ENCODE measurements around the gene AIG1.

The AIG1 gene

GRCh38 chr6:143097224-143097795, 36.6 kb downstream of the AIG1 start:
- DNase-seq (ENCODE audit: low read depth): no peak

DNA sequence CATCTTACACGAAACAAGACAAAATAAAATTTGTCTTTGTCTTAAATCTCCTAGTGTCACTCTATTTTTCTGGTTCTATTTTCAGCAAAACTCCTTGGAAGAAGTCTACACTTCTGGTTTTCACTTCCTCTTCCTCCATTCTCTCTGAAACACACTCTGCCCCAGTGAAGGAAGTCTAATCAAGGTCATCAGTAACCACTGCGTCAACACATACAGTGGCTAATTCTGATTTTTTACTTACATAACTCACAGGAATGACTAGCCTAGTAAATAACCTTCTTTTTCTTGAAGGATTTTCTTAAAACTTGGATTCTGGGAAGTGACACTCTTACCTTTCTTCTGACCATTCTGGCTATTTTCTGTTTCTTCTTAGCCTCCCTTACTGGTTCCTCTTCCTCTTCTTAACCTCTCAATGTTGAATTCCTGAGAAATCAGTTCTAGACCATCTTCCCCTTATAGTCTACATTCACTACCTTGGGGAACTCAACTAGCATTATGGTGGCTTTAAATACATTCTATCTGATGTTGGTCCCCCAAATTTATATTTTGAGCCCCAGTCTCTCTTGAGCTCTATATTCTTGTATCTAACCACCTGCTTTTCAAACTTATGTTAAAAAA, 37.5 kb downstream of the AIG1 start:
- DNase-seq (ENCODE audit: low read depth): no peak

GRCh38 chr6:143099647-143100046, 39.0 kb downstream of the AIG1 start:
- DNase-seq (ENCODE audit: low read depth): no peak

GRCh38 chr6:143100429-143100828, 39.7 kb downstream of the AIG1 start:
- DNase-seq (ENCODE audit: low read depth): no peak

DNA sequence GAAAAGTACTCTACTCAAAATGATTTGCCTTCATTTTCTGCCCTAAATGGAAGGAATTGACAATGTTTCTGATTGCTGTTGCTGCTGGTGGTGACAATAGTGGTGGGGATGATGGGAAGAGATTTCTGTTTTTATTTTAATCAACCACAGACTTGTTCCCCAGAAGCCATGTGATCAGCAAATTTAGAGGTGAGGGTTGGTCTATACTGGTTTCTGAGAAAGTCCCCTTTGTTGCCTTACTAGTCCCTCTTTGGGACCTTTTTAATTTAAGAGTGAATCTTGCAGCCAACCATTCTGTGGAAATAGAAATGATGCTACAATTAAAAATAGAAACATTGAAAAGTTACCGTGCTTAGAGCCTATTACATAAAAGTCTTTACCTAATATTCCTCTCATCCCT, 43.2 kb downstream of the AIG1 start:
- DNase-seq (ENCODE audit: low read depth): no peak

DNA sequence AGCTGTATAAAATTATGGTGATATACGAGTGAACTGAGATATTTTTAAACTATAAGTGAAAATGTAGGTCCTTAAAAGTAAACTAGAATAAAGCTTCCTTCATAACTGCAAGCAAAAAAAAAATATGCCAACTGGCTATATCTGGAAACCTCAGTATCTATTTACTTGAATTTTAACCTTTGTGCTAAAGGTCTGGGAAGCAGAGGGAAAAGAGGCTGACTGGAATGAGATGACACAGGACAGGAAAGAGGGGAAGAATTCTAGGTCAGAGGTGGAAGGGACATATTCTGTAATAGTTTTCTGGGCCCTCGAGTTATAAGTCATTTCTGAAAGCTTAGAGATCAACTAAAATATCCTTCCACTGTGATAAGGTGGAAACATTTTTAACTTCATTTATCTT, 46.8 kb downstream of the AIG1 start:
- DNase-seq (ENCODE audit: low read depth): no peak

DNA sequence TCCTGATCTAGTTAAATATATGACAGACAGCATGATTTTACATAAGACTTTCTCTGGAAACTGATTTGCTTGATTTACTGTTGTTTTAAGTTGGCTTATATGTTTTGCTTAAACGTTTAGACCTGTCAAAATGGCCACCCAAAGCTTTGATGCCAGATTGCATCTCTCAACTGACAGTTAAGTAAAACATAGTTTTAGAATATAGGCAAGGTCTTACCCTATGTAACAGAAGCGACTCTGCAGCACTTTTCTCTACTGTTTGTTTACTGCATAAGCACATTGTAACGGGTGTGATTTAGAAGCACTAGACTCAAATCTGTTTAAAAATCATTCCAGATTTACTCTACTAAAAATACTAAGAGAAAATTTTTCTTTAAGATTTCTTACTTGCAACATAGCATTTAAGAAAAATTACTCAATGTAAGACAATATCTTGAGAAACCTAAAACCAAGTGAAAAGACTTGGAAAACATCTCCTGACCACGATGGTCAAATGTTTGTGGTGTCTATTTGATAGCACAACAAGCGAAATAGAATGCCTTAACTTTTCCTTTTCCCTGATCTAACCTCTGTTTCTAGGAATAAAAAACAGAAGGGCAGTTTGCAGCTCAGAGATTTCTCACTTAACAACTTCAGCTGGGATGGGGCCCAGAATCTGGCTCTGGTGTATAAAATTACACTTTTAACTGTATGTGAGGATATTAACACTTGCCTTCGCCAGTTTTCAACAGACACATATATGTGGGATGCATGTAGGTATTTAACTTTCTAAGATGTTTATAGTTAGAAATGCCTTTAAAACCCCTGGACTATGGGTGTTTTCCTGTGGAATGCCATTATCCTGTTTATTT, 47.4 kb downstream of the AIG1 start:
- DNase-seq (ENCODE audit: low read depth): no peak

- no peak for DNase-seq (ENCODE audit: low read depth)
Observed at GRCh38 chr6:143109196-143109595, 48.5 kb downstream of the AIG1 start.

DNA sequence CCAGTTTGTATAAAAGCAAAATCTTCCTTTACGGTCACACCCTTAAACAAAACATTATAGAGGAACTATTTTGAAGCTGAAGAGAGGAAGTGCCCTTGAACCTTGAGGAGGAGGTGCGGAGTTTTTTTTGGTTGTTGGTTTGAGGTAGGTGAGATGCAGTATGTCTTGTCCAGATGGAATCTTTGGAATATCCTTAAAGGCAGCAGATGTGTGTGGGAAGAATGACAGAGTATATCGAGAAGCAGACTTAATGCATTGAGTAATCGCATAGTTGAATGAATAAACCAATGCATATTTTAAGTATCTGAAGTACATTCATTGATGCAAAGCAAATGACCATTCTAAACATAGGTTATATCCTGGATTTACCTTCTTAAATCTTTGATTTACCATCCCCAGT, 49.9 kb downstream of the AIG1 start:
- DNase-seq (ENCODE audit: low read depth): no peak

DNA sequence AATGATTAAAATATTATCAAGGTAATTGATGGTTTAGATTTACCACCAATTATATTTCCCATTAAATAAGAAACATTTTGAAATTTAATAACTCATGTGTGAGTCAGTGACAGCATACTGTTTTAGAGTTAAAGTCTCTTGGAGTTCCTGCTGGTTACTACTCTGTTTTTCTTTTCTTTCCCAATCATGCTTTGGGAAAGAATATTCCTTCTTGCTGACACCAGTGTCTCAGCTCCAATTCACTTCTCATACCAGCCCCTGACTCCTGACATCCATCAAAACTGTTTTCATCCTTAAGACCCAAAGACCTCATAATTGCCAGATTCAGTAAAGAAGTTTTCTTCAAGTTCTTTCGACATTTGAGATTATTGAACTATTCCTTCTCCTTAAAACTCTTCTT, 50.3 kb downstream of the AIG1 start:
- no peak for DNase-seq (ENCODE audit: low read depth)

DNA sequence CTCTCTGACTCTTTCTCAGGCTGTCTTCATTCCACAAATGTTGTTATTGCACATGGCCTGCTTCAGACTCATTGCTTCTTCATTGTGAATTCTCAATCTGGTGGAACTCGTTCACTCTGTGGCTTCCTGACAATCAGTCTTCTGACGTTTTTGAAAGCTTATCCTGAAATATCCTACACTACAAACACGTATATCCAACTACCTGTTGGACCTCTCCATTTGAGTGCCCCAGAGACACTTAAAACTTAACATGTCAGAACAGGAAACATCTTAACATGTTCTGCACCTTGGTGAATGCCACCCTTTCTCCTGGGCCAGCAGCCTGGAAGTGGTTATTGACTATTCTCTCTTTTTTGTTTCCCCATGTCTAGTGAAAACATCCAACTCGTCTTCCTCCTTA, 50.8 kb downstream of the AIG1 start:
- DNase-seq (ENCODE audit: low read depth): no peak

DNA sequence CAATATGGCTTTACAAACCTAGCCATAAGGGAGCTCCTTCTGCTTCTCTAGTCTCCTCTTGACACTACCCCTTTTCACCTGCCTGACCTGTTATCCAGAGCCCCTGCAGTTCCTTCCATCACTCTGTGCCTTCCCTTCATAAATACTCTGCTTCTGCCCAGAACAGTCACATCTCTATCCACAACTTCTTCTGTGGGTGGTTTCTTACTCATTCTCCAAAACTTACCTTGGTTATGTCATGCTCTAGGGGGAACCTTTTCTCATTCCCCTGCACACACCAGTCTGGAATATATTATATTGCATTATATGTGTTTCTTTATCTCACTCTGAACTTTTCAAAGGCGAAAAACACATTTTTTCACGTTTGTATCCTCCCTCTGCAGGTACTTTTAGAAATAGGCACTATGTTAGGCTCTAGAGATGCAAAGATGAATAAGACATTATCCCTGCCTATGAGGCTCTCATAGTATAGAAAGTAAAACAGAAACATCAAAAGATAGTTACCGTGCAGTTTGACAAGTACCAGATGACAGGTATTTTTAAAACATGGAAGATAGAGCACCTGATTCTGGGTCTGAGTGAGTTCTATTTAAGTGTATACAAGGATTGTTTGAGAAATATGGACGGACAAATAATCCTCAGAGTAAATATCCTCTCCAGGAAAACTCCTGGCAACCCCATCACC, 51.5 kb downstream of the AIG1 start:
- DNase-seq (ENCODE audit: low read depth): no peak

GRCh38 chr6:143112837-143113236, 52.1 kb downstream of the AIG1 start:
- DNase-seq (ENCODE audit: low read depth): no peak

DNA sequence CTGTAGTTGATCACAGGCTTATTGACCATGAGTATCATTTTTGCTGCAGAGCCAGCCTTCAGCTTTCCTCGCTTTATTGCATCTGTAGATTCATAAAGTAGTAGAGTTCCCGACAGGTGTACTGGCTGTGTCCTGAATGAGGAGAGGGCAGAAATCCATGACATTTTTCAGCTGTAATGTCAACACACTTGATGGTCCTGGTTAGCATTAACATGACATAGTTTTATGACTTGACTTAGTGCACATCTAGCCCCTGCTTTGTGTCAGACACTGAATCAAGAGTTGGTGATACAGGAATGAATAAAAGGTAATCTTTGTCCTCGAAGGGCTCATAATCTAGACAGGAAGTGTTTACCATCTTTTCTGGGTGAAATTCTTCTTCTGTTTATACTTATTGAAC, 55.0 kb downstream of the AIG1 start:
- no peak for DNase-seq (ENCODE audit: low read depth)

DNA sequence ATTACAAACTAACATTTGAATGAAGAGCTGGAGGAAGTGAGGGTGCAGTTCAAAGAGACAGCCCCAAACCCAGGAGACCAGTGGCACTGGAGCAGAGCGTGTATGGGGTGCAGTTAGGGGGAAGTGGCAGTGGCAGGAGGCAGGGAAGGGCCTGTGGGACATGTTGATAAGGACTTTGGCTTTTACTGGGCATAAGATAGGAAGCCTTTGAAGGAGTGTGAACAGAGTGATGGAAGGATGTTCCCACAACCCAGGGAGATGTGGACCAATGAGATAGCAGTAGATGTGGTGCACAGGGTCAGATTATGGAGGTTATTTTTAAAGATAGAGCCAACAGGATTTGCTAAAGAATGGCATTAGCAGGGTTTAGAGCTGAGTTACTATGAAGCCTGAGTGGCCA, 56.4 kb downstream of the AIG1 start:
- no peak for DNase-seq (ENCODE audit: low read depth)

GRCh38 chr6:143119260-143119659, 58.6 kb downstream of the AIG1 start:
- DNase-seq (ENCODE audit: low read depth): no peak

- DNase-seq (ENCODE audit: low read depth): no peak
Observed at GRCh38 chr6:143123081-143123480, 62.4 kb downstream of the AIG1 start.

DNA sequence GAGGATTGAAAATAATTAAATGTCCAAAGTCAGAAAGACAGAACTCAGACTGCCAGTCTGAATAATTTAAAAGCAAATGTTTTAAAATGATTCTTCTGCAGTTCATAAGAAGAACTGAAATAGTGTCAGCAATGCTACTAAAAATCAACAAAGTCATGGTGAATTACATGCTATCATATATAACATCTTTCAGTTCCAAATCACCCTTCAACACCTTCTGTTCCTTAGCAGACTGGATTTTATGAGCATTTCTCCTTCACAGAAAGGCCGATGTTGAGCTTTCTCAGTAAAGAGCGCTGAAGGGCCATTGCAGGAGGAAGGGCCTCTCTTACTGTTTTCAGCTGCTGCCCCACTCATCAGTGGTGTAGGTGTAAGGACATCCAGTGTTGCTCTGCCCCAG, 63.3 kb downstream of the AIG1 start:
- no peak for DNase-seq (ENCODE audit: low read depth)

- no peak for DNase-seq (ENCODE audit: low read depth)
Observed at GRCh38 chr6:143125455-143125854, 64.8 kb downstream of the AIG1 start.

DNA sequence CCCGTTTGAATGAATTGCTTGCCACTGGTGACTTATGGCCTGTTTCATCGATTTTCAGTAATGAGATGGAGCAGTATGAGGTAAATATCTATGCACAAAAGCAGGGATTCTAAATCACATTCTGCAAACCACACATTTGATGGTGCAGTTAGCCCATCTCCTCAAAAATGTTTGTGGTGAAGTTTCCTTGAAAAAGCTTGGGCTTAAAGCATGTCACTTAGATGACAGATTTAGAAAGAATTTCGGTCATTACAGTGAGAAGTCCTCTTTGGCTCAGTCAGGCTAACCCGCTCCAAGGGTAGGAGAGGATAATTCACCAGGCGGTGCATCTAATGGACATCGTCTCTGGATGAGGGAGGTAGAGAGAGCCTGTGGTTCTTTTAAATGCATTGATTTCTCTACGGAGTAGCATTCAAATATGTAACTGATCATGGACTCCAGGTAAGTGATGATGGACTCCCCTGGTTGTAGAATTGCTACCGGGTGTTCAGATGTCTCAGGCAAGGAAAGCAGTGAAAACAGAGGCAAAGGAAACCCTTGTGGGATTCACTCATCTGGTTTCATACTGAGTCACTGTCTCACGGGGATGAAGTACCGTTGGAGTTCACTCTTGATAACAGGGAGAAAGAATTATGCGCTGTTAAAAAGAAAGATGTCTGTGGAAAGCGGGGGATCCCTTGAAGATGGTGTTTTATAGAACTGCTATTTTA, 65.3 kb downstream of the AIG1 start:
- no peak for DNase-seq (ENCODE audit: low read depth)

GRCh38 chr6:143126574-143126941, 65.9 kb downstream of the AIG1 start:
- no peak for DNase-seq (ENCODE audit: low read depth)

- no peak for DNase-seq (ENCODE audit: low read depth)
Observed at GRCh38 chr6:143127941-143128680, 67.4 kb downstream of the AIG1 start.
